ENCODE results near the gene BARD1. TPM values are rescaled to one million over a fixed set of nuclear protein-coding genes. Genes with fewer than 3 reads are reported as not detected.
"Not testable (repeated sequence)": the region's sequence is repeated elsewhere in the genome, so short reads cannot be mapped to it uniquely, and the experiment has no call there.

BARD1 gene
- total RNA-seq, 4 donors from 2014 or later: 14.9 to 24.1 (median 19.6) TPM

DNA sequence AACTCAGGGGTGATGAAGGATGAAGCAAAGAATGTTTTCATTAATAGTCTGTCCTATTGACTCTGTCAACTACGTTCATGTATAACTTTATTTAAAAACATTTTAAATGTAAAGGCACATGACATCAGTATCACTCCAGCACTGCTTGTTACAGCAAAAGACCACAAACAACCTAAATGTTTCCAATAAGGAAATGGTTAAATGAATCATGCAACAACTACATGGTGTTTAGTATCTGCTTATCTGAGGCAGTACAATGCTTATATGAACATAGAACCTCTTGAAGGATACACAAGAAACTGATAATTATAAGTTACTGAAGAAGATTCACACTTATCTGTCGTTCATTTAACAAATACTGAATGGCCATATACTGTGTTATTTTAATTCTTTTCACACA, 8.4 kb downstream of the BARD1 start:
- Histone ChIP-seq H3K9me3 (no peaks in the 10 kb centered on the region), H3K36me3 (no peaks in the 10 kb centered on the region), H3K4me3 (no peak overlapping the region), H3K4me1 (peaks cover 0 to 16% (median 7%) of the 10 kb centered on the region in 4 donors), H3K27me3 (no peaks in the 10 kb centered on the region), H3K27ac (replicated peaks in 1 of 4) (no peak overlapping the region)
- no peak for DNase-seq (ENCODE audit: extremely low spot score)
- intact Hi-C loops (cut with DNase I): no loop called here
- WGBS: 93% methylated on average over 2 of the region's 2 CpGs
- TF ChIP-seq POLR2A (IDR thresholded peaks at IDR 0.05; ENCODE audit: low read depth): no peak
- TF ChIP-seq EP300 (IDR thresholded peaks at IDR 0.05): no peak

DNA sequence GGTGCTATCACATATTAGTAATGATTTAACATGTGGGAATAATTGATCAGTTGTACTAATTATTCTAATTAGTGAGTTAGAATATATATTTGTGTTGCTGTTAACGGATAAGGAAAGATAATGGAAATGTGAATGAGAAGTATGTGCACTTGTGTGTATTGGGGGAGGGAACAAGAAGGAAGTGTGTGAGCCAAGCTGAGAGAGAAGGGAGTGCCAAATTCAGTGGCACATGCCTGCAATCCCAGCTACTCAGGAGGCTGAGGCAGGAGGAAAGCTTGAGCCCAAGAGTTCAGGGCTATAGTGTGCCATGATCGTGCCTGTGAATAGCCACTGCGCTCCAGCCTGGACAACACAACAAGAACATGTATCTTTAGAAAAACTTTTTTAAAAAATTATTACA, 9.3 kb downstream of the BARD1 start:
- 93% methylated on average over 3 of the region's 3 CpGs for WGBS
- H3K9me3 ChIP-seq: no peaks in the 10 kb centered on the region

DNA sequence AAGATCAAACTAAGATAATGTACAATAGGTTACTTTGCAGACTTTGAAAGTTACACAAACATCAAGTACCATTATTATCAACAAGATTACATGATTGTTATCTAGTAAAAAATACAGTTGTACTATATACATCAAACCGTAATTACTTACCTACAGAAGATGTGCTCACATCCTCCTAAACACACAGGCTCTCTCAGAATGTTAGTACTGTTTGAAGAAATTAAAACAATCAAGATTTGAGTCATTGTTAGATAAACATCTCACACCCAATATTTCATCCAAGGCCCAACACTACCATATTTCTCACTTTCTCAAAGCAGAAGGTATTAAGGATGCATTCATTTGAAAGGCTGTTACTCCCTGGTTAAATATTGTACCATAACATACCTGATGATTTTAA, 12.6 kb downstream of the BARD1 start:
- peaks cover 0 to 6% (median under 1%) of the 10 kb centered on the region in 4 donors for H3K36me3 ChIP-seq
- no peak overlapping the region for H3K4me3 ChIP-seq
- no peaks in the 10 kb centered on the region for H3K27me3 ChIP-seq
- TF ChIP-seq CTCF (IDR thresholded peaks at IDR 0.05) (no peak), EP300 (IDR thresholded peaks at IDR 0.05) (no peak), POLR2A (IDR thresholded peaks at IDR 0.05; ENCODE audit: low read depth) (no peak), POLR2AphosphoS5 (IDR thresholded peaks at IDR 0.05) (no peak)
- intact Hi-C loops (cut with DNase I): no loop called here
- no peak for DNase-seq (ENCODE audit: extremely low spot score)
- 86% methylated on average over 1 of the region's 1 CpG for WGBS
- no peak overlapping the region for H3K27ac ChIP-seq (replicated peaks in 1 of 4)
- no peaks in the 10 kb centered on the region for H3K9me3 ChIP-seq
- H3K4me1 ChIP-seq: peaks cover 0 to 18% (median 2%) of the 10 kb centered on the region in 4 donors

More for the DNA sequence above, 9.3 kb downstream of the BARD1 start:
- DNase-seq (ENCODE audit: extremely low spot score): no peak
- TF ChIP-seq EP300 (IDR thresholded peaks at IDR 0.05) (no peak), POLR2AphosphoS5 (IDR thresholded peaks at IDR 0.05) (no peak), CTCF (IDR thresholded peaks at IDR 0.05) (no peak), POLR2A (IDR thresholded peaks at IDR 0.05; ENCODE audit: low read depth) (no peak)
- Histone ChIP-seq H3K27me3 (no peaks in the 10 kb centered on the region), H3K4me3 (no peak overlapping the region), H3K36me3 (peaks cover 0 to under 1% (median 0%) of the 10 kb centered on the region in 4 donors), H3K27ac (replicated peaks in 1 of 4) (no peak overlapping the region), H3K4me1 (peaks cover 0 to 13% (median 2%) of the 10 kb centered on the region in 4 donors)
- intact Hi-C loops (cut with DNase I): no loop called here

- H3K9me3 ChIP-seq; intact Hi-C loops (cut with DNase I); H3K4me1 ChIP-seq; H3K27me3 ChIP-seq; DNase-seq (ENCODE audit: extremely low spot score); H3K27ac ChIP-seq (replicated peaks in 1 of 4); H3K4me3 ChIP-seq: not testable (repeated sequence)
- WGBS: 100% methylated on average over 1 of the region's 1 CpG
- peaks cover 11 to 29% (median 23%) of the 10 kb centered on the region in 4 donors for H3K36me3 ChIP-seq
These were observed 26.3 kb downstream of the BARD1 start for GRCh38 chr2:214783181-214783580.

DNA sequence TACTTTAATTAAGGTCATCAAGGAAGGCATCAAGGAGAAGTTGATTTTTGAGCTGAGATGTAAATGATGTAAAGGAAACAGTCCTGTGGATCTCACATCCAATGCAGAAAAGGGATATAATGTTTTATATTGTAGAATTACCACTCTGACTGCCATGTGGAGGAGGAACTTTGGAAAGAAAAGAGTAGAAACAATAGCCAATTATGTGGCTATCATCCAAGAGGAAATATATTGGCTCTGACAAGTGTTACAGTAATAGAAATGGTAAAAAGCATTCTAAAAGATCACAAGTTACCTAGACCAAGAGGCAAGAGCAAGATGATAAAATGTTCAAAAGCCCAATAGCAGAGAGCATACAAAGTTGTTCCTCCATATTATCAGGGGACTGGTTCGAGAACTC, 26.8 kb downstream of the BARD1 start:
- TF ChIP-seq CTCF (IDR thresholded peaks at IDR 0.05): no peak
- no peak for TF ChIP-seq POLR2A (IDR thresholded peaks at IDR 0.05; ENCODE audit: low read depth)
- no peak for TF ChIP-seq POLR2AphosphoS5 (IDR thresholded peaks at IDR 0.05)
- no peak for TF ChIP-seq EP300 (IDR thresholded peaks at IDR 0.05)
- H3K4me1 ChIP-seq: no peaks in the 10 kb centered on the region
- peaks cover 0 to 10% (median 0%) of the 10 kb centered on the region in 4 donors for H3K9me3 ChIP-seq
- no peak for DNase-seq (ENCODE audit: extremely low spot score)
- intact Hi-C loops (cut with DNase I): no loop called here
- H3K36me3 ChIP-seq: peaks cover 11 to 29% (median 23%) of the 10 kb centered on the region in 4 donors
- no peak overlapping the region for H3K27ac ChIP-seq (replicated peaks in 1 of 4)
- H3K27me3 ChIP-seq: no peaks in the 10 kb centered on the region
- WGBS: 86% methylated on average over 1 of the region's 1 CpG
- no peak overlapping the region for H3K4me3 ChIP-seq

DNA sequence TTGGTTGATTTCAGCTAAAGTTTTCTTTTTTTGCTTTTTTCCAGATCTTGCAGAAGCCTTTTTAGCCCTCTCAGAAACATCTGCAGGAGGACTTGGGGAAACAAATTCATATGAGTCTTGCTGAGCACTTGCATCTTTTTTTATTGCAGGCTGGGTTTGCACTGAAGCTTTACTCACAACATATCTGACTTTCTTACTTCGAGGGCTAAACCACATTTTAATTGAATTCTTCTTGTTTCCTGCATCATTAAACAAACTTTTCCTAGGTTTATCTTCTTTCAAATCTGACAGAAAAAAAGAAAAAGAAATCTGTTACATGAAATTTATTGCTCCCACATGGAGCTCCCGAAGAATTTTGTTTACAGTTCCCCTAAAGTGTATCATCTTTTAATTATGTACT, 28.3 kb downstream of the BARD1 start:
- WGBS: 82% methylated on average over 2 of the region's 2 CpGs
- Histone ChIP-seq H3K36me3 (peaks cover 11 to 38% (median 23%) of the 10 kb centered on the region in 4 donors), H3K4me1 (no peaks in the 10 kb centered on the region)

More for the DNA sequence above, 28.3 kb downstream of the BARD1 start:
- H3K27me3 ChIP-seq: no peaks in the 10 kb centered on the region
- DNase-seq (ENCODE audit: extremely low spot score): no peak
- no peak overlapping the region for H3K4me3 ChIP-seq
- peaks cover 0 to 10% (median 0%) of the 10 kb centered on the region in 4 donors for H3K9me3 ChIP-seq
- TF ChIP-seq CTCF (IDR thresholded peaks at IDR 0.05): no peak
- TF ChIP-seq EP300 (IDR thresholded peaks at IDR 0.05): no peak
- TF ChIP-seq POLR2A (IDR thresholded peaks at IDR 0.05; ENCODE audit: low read depth): no peak
- TF ChIP-seq POLR2AphosphoS5 (IDR thresholded peaks at IDR 0.05): no peak
- H3K27ac ChIP-seq (replicated peaks in 1 of 4): no peak overlapping the region
- intact Hi-C loops (cut with DNase I): loop anchor here (2.0 kb wide), 1 partner anchor 18 kb away; no protein-coding TSS in a partner anchor
